Thyroid gland (tissue), 4 donors: Measurements from ENCODE around the gene SCYL1. TPM values are rescaled to one million over a fixed set of nuclear protein-coding genes. Genes with fewer than 3 reads are reported as not detected.

Experiments
- DNase-seq, 2 donors: peaks; one replicate each; pipeline ENCODE4 v3.0.0-alpha.2; 2019
- H3K27ac ChIP-seq, 3 donors: fragments of 200-600 bp; sonication (generic); 1 replicate in 2 of 3; 2 replicates in 1 of 3; pipeline ENCODE4 v1.5.1; 2016 to 2019; ENCODE audit warnings: mild to moderate bottlenecking in 1 of 3, moderate library complexity in 1 of 3
- H3K27me3 ChIP-seq: fragments of 200-600 bp; sonication (generic); one replicate; pipeline ENCODE4 v1.5.1; 2019
- H3K36me3 ChIP-seq, 2 donors: fragments of 200-600 bp; sonication (generic); one replicate each; pipeline ENCODE4 v1.5.1; 2016 to 2019
- H3K4me1 ChIP-seq, 2 donors: fragments of 200-600 bp; sonication (generic); one replicate each; pipeline ENCODE4 v1.5.1; 2017 to 2019
- H3K4me3 ChIP-seq, 3 donors: fragments of 200-600 bp; sonication (generic); replicated peaks in 1 of 3; 1 replicate in 2 of 3; 2 replicates in 1 of 3; pipeline ENCODE4 v1.5.1; 2016; ENCODE audit warnings: mild to moderate bottlenecking in 1 of 3
- H3K9me3 ChIP-seq: fragments of 200-600 bp; sonication (generic); one replicate; pipeline ENCODE4 v1.5.1; 2017
- CTCF ChIP-seq, 6 experiments: fragments of 200-600 bp in 3 of 6; fragments of 450-650 bp in 3 of 6; sonication (generic) in 3 of 6; IDR thresholded peaks; one replicate each; pipeline ENCODE4 v1.5.1; 2016 to 2019; ENCODE audit warnings: antibody characterized with exemption in 6 of 6, mild to moderate bottlenecking in 2 of 6, inconsistent platforms in 1 of 6, moderate library complexity in 1 of 6
- POLR2A ChIP-seq, 2 donors: fragments of 450-650 bp; IDR thresholded peaks; one replicate each; pipeline ENCODE4 v1.6.1; 2017; ENCODE audit warnings: antibody characterized with exemption in 2 of 2, mild to moderate bottlenecking in 2 of 2, moderate library complexity in 1 of 2
- WGBS, 2 donors: methylation state at CpG; one replicate each; pipeline ENCODE4 v1.1.5; 2017; 5-methylcytosine and 5-hydroxymethylcytosine counted together
- intact Hi-C: fragments of 100-400 bp; cut with DNase I; formaldehyde crosslinking; loops from one replicate; pipeline ENCODE4 v1.15.1; 2023
- total RNA-seq, 4 donors: library from RNA; depleted of rRNA; stranded (reverse); fragments of >200 nt; gene quantifications; one replicate each; pipeline ENCODE4 v1.2.3, GENCODE V29; 2016

Gene SCYL1
- total RNA-seq, 4 donors from 2014 or later = 99.8 to 122 (median 116) TPM

DNA sequence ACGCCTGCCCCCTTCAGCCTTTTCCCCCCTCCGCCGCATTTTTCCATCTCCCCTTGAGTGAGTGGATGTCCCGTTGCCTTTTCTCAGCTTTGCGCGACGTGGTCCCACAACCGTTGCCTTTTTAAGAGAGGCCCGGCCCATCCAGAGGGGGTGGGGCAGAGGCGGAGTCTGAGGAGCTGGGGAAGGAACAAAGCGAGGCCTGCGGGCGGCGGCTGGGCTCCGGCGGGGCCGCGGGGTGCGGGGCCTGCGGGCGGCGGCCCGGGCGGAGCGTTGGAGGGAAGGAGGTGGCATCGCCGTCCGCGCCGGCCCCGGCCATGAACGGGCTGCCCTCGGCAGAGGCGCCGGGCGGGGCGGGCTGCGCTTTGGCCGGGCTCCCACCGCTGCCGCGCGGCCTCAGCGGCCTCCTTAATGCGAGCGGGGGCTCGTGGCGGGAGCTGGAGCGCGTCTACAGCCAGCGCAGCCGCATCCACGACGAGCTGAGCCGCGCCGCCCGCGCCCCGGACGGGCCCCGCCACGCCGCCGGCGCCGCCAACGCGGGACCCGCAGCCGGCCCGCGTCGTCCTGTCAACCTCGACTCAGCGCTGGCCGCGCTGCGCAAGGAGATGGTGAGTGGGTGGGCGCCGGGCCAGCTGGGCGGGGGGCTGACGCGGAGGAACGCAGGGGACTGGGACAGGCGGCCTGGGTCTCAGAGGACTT, 47.6 kb downstream of the SCYL1 start, which contains the start of gene FAM89B:
FAM89B (plus strand) TSS at position 183 of the 696 bp plus-strand sequence; CDS start at position 315, 132 bp downstream.
- H3K36me3 ChIP-seq = no peaks in the 10 kb centered on the region
- H3K9me3 ChIP-seq = no peaks in the 10 kb centered on the region
- peak within 1 kb of the TSS in 1 of 3 donors; percentile 81 for H3K27ac ChIP-seq
- H3K27me3 ChIP-seq = no peaks in the 10 kb centered on the region
- peak in 1 of 6 experiments; percentile 1 for TF ChIP-seq CTCF (IDR thresholded peaks at IDR 0.05)
- TF ChIP-seq POLR2A (IDR thresholded peaks at IDR 0.05) = peak in 1 of 2 donors; percentile 74
- peaks cover 52 to 71% of the 10 kb centered on the region in 2 donors for H3K4me1 ChIP-seq
- peak; percentile 92 to 94 for DNase-seq
- H3K4me3 ChIP-seq = peak within 1 kb of the TSS in 2 of 3 donors; percentile 31 to 62
- 0% methylated on average over 40 to 46 of the region's 86 CpGs for WGBS, 2 donors
- intact Hi-C loops = loop anchor here (2.0 kb wide), 1 partner anchor 30 kb away; no protein-coding TSS in a partner anchor

DNA sequence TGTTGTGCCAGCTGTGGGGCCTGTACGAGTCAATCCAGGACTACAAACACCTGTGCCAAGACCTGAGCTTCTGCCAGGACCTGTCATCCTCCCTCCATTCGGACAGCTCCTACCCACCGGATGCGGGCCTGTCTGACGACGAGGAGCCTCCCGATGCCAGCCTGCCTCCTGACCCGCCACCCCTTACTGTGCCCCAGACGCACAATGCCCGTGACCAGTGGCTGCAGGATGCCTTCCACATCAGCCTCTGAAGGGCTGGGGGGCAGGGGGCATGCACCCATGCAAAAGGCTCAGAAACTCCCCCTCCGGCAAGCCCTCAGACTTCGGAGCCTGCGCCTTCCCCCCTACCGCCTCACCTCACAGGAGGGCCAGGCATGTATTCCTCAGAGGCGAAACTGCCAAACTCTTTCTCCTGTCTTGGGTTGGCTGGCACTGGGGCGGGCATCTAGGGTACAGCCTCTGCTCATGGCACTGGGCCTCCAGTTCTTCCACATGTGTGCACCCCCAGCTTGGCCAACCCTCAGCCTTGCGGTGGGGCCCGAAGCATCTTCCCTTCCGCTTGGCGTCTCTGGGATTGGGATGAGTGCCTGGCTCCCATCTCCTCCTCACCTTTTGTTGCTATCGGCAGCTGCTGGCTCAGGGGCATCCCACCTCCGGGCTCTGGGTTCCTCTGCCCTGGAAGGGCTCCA, 48.7 kb downstream of the SCYL1 start:
- no peaks in the 10 kb centered on the region for H3K27me3 ChIP-seq
- WGBS, 2 donors = 41 to 62% methylated on average over 14 of the region's 22 CpGs
- H3K4me1 ChIP-seq = peaks cover 52 to 65% of the 10 kb centered on the region in 2 donors
- intact Hi-C loops = loop anchor here (2.0 kb wide), 1 partner anchor 31 kb away; no protein-coding TSS in a partner anchor
- peak overlapping the region in 2 of 3 donors; percentile 22 to 81 for H3K27ac ChIP-seq
- H3K4me3 ChIP-seq = peak overlapping the region in 1 of 3 donors; percentile 62
- no peaks in the 10 kb centered on the region for H3K36me3 ChIP-seq
- no peak for TF ChIP-seq CTCF (IDR thresholded peaks at IDR 0.05)
- TF ChIP-seq POLR2A (IDR thresholded peaks at IDR 0.05) = no peak
- DNase-seq = no peak
- no peaks in the 10 kb centered on the region for H3K9me3 ChIP-seq

- Histone ChIP-seq H3K27me3 (no peaks in the 10 kb centered on the region), H3K4me1 (peaks cover 44 to 58% of the 10 kb centered on the region in 2 donors), H3K4me3 (peak overlapping the region in 1 of 3 donors; percentile 62), H3K9me3 (no peaks in the 10 kb centered on the region), H3K36me3 (no peaks in the 10 kb centered on the region), H3K27ac (peak overlapping the region; percentile 6 to 81 (median 63))
- TF ChIP-seq POLR2A (IDR thresholded peaks at IDR 0.05) = no peak
- TF ChIP-seq CTCF (IDR thresholded peaks at IDR 0.05) = peak; percentile 41 to 99 (median 92)
- intact Hi-C loops = no loop called here
- WGBS, 2 donors = 4% methylated on average over 24 of the region's 67 CpGs; no CpG with 5 or more reads in 1 of the 2 donors
- DNase-seq = peak; percentile 78 to 80
Observed at GRCh38 chr11:65574109-65574810, 49.4 kb downstream of the SCYL1 start.

DNA sequence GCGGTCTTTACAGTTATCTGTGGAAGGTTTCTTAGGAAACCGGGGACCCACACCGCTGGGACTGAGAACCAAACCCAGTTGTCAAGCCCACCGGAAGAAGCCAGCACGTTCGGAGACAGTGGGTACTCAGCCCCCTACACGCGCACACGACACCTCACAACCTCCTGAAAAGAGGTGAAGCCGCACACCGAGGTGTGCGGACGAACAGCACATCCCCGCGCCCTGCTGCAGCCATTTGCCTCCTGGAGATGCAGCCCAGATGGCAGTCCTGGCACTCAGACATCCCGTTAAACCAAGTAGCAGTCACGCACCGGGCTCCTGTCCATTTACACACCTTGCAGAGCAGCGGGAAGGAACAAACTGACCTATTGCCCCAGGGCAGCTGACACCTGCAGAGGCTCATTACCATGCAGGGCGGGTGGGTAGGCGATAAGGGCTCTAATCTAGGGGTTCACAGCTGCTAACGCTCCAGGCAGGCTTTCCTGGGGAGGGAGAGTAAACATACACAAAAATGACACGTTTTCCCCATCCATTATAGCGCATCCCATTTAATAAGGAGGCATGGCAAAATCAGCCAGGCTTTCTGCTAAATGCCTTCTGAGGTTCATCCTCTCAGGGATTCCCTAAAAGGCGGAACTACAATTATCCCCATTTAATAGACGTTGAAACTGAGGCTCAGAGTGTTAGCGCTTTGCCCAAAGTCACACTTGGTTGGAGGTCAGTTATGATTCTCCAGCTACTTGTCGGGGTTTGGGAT, 50.1 kb downstream of the SCYL1 start:
- H3K4me3 ChIP-seq = peak overlapping the region in 1 of 3 donors; percentile 62
- intact Hi-C loops = no loop called here
- peaks cover 40 to 56% of the 10 kb centered on the region in 2 donors for H3K4me1 ChIP-seq
- H3K36me3 ChIP-seq = peaks cover 0 to under 1% of the 10 kb centered on the region in 2 donors
- peak in 1 of 2 donors; percentile 33 for DNase-seq
- H3K9me3 ChIP-seq = no peaks in the 10 kb centered on the region
- no peaks in the 10 kb centered on the region for H3K27me3 ChIP-seq
- no peak for TF ChIP-seq CTCF (IDR thresholded peaks at IDR 0.05)
- no peak for TF ChIP-seq POLR2A (IDR thresholded peaks at IDR 0.05)
- H3K27ac ChIP-seq = peak overlapping the region; percentile 6 to 81 (median 68)
- 50 to 55% methylated on average over 8 to 23 of the region's 28 CpGs for WGBS, 2 donors
